HepG2 (cell line): ENCODE results near the gene ANKRD39.

ENCODE experiments used
- ATF1 ChIP-seq: IDR thresholded peaks from 2 replicates; pipeline ENCODE4 v1.6.1; 2016; ENCODE audit warnings: mild to moderate bottlenecking, control low read depth
- NR2F2 ChIP-seq: IDR thresholded peaks from 2 replicates; pipeline ENCODE4 v1.6.1; 2012; ENCODE audit warnings: low read depth, inconsistent platforms, borderline replicate concordance
- POLR2A ChIP-seq, 2 experiments: IDR thresholded peaks; 2 replicates each; pipeline ENCODE4 v1.6.1; 2011; ENCODE audit warnings: low read depth in 2 of 2, low read length in 2 of 2, mild to moderate bottlenecking in 1 of 2, moderate library complexity in 1 of 2; ENCODE audit not compliant: insufficient read depth in 1 of 2
- POLR2AphosphoS2 ChIP-seq: IDR thresholded peaks from 2 replicates; pipeline ENCODE4 v1.6.1; 2011; ENCODE audit warnings: low read depth, low read length, improper control_type of control experiment
- TCF12 ChIP-seq, 2 experiments: fragments of 450-650 bp in 1 of 2; sonication (generic) in 1 of 2; formaldehyde crosslinking in 1 of 2; IDR thresholded peaks; 2 replicates each; pipeline versions ENCODE4 v1.6.1 to v1.8.0; 2017 to 2022; ENCODE audit warnings: antibody characterized with exemption in 1 of 2, mild to moderate bottlenecking in 1 of 2, missing genetic modification reagents in 1 of 2, moderate library complexity in 1 of 2
- ZNF367 ChIP-seq: sonication (generic); formaldehyde crosslinking; IDR thresholded peaks from 2 replicates; pipeline ENCODE4 v1.4.0; 2020; ENCODE audit warnings: missing genetic modification reagents, borderline replicate concordance
- ZNF512 ChIP-seq: sonication (generic); formaldehyde crosslinking; IDR thresholded peaks from 2 replicates; pipeline ENCODE4 v1.4.0; 2020; ENCODE audit warnings: mild to moderate bottlenecking, missing genetic modification reagents
- TF ChIP-seq, protein P1 (sequence below): sonication (generic); formaldehyde crosslinking; IDR thresholded peaks from 2 replicates; pipeline ENCODE4; 2020; ENCODE audit warnings: missing genetic modification reagents, mild to moderate bottlenecking, borderline replicate concordance
- TF ChIP-seq, protein P2 (sequence below): IDR thresholded peaks from 2 replicates; pipeline ENCODE4 v1.6.1; 2016
- TF ChIP-seq, protein P3 (sequence below), 2 experiments: IDR thresholded peaks; 2 replicates each; pipeline ENCODE4 v1.6.1; 2011 to 2012; ENCODE audit warnings: low read length in 2 of 2, borderline replicate concordance in 1 of 2, low read depth in 1 of 2, mild to moderate bottlenecking in 1 of 2, moderate library complexity in 1 of 2

- TF ChIP-seq, protein P1, sequence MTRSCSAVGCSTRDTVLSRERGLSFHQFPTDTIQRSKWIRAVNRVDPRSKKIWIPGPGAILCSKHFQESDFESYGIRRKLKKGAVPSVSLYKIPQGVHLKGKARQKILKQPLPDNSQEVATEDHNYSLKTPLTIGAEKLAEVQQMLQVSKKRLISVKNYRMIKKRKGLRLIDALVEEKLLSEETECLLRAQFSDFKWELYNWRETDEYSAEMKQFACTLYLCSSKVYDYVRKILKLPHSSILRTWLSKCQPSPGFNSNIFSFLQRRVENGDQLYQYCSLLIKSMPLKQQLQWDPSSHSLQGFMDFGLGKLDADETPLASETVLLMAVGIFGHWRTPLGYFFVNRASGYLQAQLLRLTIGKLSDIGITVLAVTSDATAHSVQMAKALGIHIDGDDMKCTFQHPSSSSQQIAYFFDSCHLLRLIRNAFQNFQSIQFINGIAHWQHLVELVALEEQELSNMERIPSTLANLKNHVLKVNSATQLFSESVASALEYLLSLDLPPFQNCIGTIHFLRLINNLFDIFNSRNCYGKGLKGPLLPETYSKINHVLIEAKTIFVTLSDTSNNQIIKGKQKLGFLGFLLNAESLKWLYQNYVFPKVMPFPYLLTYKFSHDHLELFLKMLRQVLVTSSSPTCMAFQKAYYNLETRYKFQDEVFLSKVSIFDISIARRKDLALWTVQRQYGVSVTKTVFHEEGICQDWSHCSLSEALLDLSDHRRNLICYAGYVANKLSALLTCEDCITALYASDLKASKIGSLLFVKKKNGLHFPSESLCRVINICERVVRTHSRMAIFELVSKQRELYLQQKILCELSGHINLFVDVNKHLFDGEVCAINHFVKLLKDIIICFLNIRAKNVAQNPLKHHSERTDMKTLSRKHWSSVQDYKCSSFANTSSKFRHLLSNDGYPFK (CRISPR knock-in tag): no peak
- TF ChIP-seq ZNF512 (CRISPR knock-in tag): no peak
- TF ChIP-seq ZNF367 (CRISPR knock-in tag): no peak
- TF ChIP-seq TCF12 (IDR thresholded peaks at IDR 0.05): no peak
- no peak for TF ChIP-seq TCF12 (CRISPR knock-in tag; IDR thresholded peaks at IDR 0.05)
- TF ChIP-seq ATF1 (CRISPR knock-in tag): no peak
- TF ChIP-seq, protein P2, sequence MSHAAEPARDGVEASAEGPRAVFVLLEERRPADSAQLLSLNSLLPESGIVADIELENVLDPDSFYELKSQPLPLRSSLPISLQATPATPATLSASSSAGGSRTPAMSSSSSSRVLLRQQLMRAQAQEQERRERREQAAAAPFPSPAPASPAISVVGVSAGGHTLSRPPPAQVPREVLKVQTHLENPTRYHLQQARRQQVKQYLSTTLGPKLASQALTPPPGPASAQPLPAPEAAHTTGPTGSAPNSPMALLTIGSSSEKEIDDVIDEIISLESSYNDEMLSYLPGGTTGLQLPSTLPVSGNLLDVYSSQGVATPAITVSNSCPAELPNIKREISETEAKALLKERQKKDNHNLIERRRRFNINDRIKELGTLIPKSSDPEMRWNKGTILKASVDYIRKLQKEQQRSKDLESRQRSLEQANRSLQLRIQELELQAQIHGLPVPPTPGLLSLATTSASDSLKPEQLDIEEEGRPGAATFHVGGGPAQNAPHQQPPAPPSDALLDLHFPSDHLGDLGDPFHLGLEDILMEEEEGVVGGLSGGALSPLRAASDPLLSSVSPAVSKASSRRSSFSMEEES (CRISPR knock-in tag): no peak
- TF ChIP-seq NR2F2: no peak
- no peak for TF ChIP-seq POLR2AphosphoS2
- TF ChIP-seq POLR2A (IDR thresholded peaks at IDR 0.05; ENCODE audit: insufficient read depth in 1 of 2, low read depth in 2 of 2, low read length in 2 of 2): no peak
- TF ChIP-seq, protein P3, sequence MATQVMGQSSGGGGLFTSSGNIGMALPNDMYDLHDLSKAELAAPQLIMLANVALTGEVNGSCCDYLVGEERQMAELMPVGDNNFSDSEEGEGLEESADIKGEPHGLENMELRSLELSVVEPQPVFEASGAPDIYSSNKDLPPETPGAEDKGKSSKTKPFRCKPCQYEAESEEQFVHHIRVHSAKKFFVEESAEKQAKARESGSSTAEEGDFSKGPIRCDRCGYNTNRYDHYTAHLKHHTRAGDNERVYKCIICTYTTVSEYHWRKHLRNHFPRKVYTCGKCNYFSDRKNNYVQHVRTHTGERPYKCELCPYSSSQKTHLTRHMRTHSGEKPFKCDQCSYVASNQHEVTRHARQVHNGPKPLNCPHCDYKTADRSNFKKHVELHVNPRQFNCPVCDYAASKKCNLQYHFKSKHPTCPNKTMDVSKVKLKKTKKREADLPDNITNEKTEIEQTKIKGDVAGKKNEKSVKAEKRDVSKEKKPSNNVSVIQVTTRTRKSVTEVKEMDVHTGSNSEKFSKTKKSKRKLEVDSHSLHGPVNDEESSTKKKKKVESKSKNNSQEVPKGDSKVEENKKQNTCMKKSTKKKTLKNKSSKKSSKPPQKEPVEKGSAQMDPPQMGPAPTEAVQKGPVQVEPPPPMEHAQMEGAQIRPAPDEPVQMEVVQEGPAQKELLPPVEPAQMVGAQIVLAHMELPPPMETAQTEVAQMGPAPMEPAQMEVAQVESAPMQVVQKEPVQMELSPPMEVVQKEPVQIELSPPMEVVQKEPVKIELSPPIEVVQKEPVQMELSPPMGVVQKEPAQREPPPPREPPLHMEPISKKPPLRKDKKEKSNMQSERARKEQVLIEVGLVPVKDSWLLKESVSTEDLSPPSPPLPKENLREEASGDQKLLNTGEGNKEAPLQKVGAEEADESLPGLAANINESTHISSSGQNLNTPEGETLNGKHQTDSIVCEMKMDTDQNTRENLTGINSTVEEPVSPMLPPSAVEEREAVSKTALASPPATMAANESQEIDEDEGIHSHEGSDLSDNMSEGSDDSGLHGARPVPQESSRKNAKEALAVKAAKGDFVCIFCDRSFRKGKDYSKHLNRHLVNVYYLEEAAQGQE (IDR thresholded peaks at IDR 0.05; ENCODE audit: borderline replicate concordance in 1 of 2, low read depth in 1 of 2, low read length in 2 of 2): no peak
Observed at GRCh38 chr2:96903318-96903717, 45.5 kb upstream of the ANKRD39 start.
